ENCODE data around the gene PAGR1.

GRCh38 chr16:29814592-29814991 lies 1.4 kb upstream of the PAGR1 start:
- no peak for TF ChIP-seq CTCF (IDR thresholded peaks at IDR 0.05)
- no peak for TF ChIP-seq EZH2 (IDR thresholded peaks at IDR 0.05; ENCODE audit: borderline replicate concordance, insufficient read depth, low read depth, low read length, poor library complexity, severe bottlenecking)
